ENCODE measurements around the gene FASTK.

FASTK gene

DNA sequence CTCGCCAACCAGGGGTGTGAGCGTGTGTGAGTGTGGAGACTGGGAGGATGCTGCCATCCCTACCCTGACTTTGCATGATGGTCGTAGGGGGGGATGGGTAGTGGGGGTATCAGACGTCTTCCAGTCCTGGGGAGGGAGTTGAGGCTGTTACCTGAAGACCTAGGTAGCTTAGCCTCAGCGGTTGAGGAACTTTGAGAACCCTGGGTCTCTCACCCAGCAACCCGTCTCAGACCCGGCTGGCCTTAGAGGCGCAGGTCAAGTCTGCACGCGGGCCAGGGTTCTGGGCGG is 18.6 kb downstream of the FASTK start:
- Histone ChIP-seq H3K9ac (ENCODE audit: low read length) (no peak overlapping the region), H3K27me3 (ENCODE audit: low read length) (no peaks in the 10 kb centered on the region), H4K20me1 (ENCODE audit: low read depth, low read length) (no peaks in the 10 kb centered on the region), H2AFZ (ENCODE audit: low read depth, low read length, severe bottlenecking) (no peak overlapping the region), H3F3A (ENCODE audit: insufficient read depth) (peaks cover 8% of the 10 kb centered on the region), H3K9me3 (ENCODE audit: insufficient read depth, low read length) (no peaks in the 10 kb centered on the region), H3K4me3 (ENCODE audit: insufficient read depth, low read length, poor library complexity, severe bottlenecking) (no peak overlapping the region), H3K27ac (ENCODE audit: low read depth, low read length) (no peak overlapping the region), H3K4me2 (ENCODE audit: low read depth, low read length, poor library complexity, severe bottlenecking) (no peak overlapping the region), H3K36me3 (ENCODE audit: low read length) (no peaks in the 10 kb centered on the region), H3K9me2 (replicated peaks; ENCODE audit: insufficient read depth, low read length) (no peaks in the 10 kb centered on the region), H3K79me2 (ENCODE audit: insufficient read depth, low read length) (peaks cover 27% of the 10 kb centered on the region)
- TF ChIP-seq, protein P1, sequence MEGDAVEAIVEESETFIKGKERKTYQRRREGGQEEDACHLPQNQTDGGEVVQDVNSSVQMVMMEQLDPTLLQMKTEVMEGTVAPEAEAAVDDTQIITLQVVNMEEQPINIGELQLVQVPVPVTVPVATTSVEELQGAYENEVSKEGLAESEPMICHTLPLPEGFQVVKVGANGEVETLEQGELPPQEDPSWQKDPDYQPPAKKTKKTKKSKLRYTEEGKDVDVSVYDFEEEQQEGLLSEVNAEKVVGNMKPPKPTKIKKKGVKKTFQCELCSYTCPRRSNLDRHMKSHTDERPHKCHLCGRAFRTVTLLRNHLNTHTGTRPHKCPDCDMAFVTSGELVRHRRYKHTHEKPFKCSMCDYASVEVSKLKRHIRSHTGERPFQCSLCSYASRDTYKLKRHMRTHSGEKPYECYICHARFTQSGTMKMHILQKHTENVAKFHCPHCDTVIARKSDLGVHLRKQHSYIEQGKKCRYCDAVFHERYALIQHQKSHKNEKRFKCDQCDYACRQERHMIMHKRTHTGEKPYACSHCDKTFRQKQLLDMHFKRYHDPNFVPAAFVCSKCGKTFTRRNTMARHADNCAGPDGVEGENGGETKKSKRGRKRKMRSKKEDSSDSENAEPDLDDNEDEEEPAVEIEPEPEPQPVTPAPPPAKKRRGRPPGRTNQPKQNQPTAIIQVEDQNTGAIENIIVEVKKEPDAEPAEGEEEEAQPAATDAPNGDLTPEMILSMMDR (IDR thresholded peaks at IDR 0.05; ENCODE audit: insufficient read depth, low read length, poor library complexity, severe bottlenecking), result no peak
- TF ChIP-seq EZH2phosphoT487 (conservative IDR thresholded peaks at IDR 0.05; ENCODE audit: low read length), result no peak

DNA sequence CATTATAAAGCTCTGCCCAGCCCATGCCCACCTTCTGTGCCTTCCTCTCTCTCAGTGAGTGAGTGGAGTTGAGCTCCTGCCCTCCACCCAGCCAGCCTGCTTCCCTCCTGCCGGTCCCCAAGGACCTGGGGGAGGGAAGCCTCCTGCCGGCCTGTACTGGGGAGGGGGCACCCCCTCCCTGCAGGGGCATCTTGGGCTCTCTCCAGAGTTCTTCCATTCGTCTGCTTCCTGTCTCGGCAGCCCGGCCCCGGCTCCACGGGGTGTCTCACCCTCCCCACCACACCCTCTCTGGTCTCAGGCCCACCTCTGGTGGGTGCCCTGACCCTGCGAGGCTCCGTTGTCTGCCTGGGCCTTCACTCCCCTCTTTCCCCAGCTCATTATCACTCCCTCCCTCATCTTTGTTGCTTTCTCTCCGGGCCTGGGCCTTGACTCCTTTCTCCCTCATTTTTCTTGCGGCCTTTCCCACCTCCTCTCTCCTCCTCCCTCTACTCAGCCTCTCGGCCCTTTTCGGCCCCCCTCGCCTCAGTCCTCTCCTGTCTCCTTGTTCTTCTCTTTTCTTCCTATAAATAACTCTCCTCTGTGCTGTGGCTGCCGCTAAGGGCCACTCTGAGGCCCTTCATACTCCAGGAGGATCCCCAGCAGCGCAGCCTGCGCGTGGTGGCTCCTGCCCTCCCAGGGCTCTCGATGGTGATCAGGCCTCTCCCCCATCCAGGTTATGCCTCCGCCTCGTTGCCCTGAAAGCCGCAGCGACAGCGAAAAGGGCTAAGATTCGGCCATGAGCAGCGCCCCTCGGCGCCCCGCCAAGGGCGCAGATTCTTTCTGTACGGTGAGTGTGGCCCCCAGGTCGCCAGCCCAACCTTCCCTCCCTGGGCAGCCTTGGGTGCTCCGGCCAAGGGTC is 19.1 kb downstream of the FASTK start:
- peak overlapping the region; percentile 77; the same call in 1 of the 2 replicates for H3K9ac ChIP-seq (ENCODE audit: low read length)
- no peak overlapping the region for H2AFZ ChIP-seq (ENCODE audit: low read depth, low read length, severe bottlenecking)
- no peaks in the 10 kb centered on the region for H3K9me2 ChIP-seq (replicated peaks; ENCODE audit: insufficient read depth, low read length)
- no peaks in the 10 kb centered on the region for H3K27me3 ChIP-seq (ENCODE audit: low read length)
- no peaks in the 10 kb centered on the region for H3K36me3 ChIP-seq (ENCODE audit: low read length)
- H3K4me3 ChIP-seq (ENCODE audit: insufficient read depth, low read length, poor library complexity, severe bottlenecking), result no peak overlapping the region
- TF ChIP-seq, protein P1 (IDR thresholded peaks at IDR 0.05; ENCODE audit: insufficient read depth, low read length, poor library complexity, severe bottlenecking), result no peak
- TF ChIP-seq EZH2phosphoT487 (conservative IDR thresholded peaks at IDR 0.05; ENCODE audit: low read length), result no peak
- H3K9me3 ChIP-seq (ENCODE audit: insufficient read depth, low read length), result no peaks in the 10 kb centered on the region
- H4K20me1 ChIP-seq (ENCODE audit: low read depth, low read length), result no peaks in the 10 kb centered on the region
- peaks cover 27% of the 10 kb centered on the region for H3K79me2 ChIP-seq (ENCODE audit: insufficient read depth, low read length)
- peak overlapping the region; percentile 84 for H3K4me2 ChIP-seq (ENCODE audit: low read depth, low read length, poor library complexity, severe bottlenecking)
- H3F3A ChIP-seq (ENCODE audit: insufficient read depth), result peaks cover 8% of the 10 kb centered on the region
- no peak overlapping the region for H3K27ac ChIP-seq (ENCODE audit: low read depth, low read length)

DNA sequence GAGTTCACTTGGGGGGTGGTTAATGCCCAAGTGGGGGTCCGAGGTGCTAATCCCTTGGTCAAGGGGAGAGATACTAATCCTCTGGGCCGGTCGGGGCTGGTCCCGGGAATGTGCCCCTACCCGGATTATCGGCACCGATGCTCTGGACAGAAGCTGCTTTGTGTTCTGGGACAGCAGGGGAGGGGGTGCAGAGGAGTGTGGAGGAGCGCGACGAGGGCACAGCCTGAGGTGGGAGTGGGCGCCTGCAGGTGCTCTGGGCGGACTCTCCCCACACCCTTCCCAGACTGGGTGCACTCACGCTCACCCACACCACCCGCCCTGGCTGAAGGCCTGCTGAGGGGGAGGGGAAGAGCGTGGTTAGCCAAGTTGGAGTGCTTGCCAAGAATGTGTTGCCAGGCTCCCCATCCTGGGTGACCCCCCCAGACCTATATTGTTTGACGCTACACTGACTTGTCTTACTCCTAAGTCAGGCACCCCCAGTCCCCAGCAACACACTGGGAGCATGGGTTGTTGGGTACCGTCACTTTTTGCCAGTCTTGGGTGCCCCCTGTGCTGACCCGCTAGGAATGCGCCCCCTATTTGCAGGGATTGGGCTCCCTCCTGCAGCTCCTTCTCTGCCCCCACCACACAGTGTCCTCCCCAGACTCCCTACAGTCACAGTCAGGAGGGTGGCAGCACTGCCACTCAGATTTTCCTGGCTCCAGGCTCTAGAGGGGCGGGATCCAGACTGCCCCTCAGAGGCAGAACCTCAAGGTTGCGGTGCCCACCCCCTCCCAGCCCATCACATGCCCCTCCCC is 20.0 kb downstream of the FASTK start:
- H3K4me2 ChIP-seq (ENCODE audit: low read depth, low read length, poor library complexity, severe bottlenecking), result peak overlapping the region; percentile 84
- H3K36me3 ChIP-seq (ENCODE audit: low read length), result no peaks in the 10 kb centered on the region
- peak overlapping the region; percentile 82; the same call in 1 of the 2 replicates for H3K27ac ChIP-seq (ENCODE audit: low read depth, low read length)
- peak overlapping the region; percentile 86 for H2AFZ ChIP-seq (ENCODE audit: low read depth, low read length, severe bottlenecking)
- H3K9me3 ChIP-seq (ENCODE audit: insufficient read depth, low read length), result no peaks in the 10 kb centered on the region
- no peaks in the 10 kb centered on the region for H3K27me3 ChIP-seq (ENCODE audit: low read length)
- peak overlapping the region; percentile 77 for H3K9ac ChIP-seq (ENCODE audit: low read length)
- no peaks in the 10 kb centered on the region for H3K9me2 ChIP-seq (replicated peaks; ENCODE audit: insufficient read depth, low read length)
- H4K20me1 ChIP-seq (ENCODE audit: low read depth, low read length), result no peaks in the 10 kb centered on the region
- TF ChIP-seq, protein P1 (IDR thresholded peaks at IDR 0.05; ENCODE audit: insufficient read depth, low read length, poor library complexity, severe bottlenecking), result peak; percentile 23
- no peak for TF ChIP-seq EZH2phosphoT487 (conservative IDR thresholded peaks at IDR 0.05; ENCODE audit: low read length)
- H3K79me2 ChIP-seq (ENCODE audit: insufficient read depth, low read length), result peaks cover 27% of the 10 kb centered on the region
- peaks cover 8% of the 10 kb centered on the region for H3F3A ChIP-seq (ENCODE audit: insufficient read depth)
- H3K4me3 ChIP-seq (ENCODE audit: insufficient read depth, low read length, poor library complexity, severe bottlenecking), result peak overlapping the region; percentile 86

Measured in SU-DHL-6 (cell line).